ENCODE measurements around the gene MTIF2.

GRCh38 chr2:55224761-55225261 lies 44.2 kb downstream of the MTIF2 start:
- TF ChIP-seq CTCF (IDR thresholded peaks at IDR 0.05 in 2 of 3, conservative IDR thresholded peaks at IDR 0.05 in 1 of 3; ENCODE audit: borderline replicate concordance in 1 of 3, insufficient read depth in 1 of 3, low read depth in 2 of 3, low read length in 2 of 3) (no peak), POLR2A (IDR thresholded peaks at IDR 0.05; ENCODE audit: borderline replicate concordance, extremely low read depth, insufficient read depth, insufficient read length) (no peak), POLR2AphosphoS5 (IDR thresholded peaks at IDR 0.05; ENCODE audit: low read depth, low read length) (no peak), JUND (IDR thresholded peaks at IDR 0.05) (no peak), ZFX (IDR thresholded peaks at IDR 0.05) (no peak), SIN3A (IDR thresholded peaks at IDR 0.05; ENCODE audit: low read depth) (no peak)
- TF ChIP-seq, protein P1, sequence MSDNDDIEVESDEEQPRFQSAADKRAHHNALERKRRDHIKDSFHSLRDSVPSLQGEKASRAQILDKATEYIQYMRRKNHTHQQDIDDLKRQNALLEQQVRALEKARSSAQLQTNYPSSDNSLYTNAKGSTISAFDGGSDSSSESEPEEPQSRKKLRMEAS (IDR thresholded peaks at IDR 0.05), result no peak
- TF ChIP-seq, protein P2, sequence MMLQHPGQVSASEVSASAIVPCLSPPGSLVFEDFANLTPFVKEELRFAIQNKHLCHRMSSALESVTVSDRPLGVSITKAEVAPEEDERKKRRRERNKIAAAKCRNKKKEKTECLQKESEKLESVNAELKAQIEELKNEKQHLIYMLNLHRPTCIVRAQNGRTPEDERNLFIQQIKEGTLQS (IDR thresholded peaks at IDR 0.05), result no peak
